IPS DF 4.7 (cell line): Measurements from ENCODE around the gene CLN6.
"Not testable (repeated sequence)": the region's sequence is repeated elsewhere in the genome, so short reads cannot be mapped to it uniquely, and the experiment has no call there.

Experiments used
- DNase-seq: peaks from one replicate; pipeline ENCODE4 v3.0.0-alpha.2; 2013; ENCODE audit warnings: low spot score; ENCODE audit errors: extremely low read depth

CLN6 gene

GRCh38 chr15:68224108-68224507 lies 5.4 kb downstream of the CLN6 start:
- no peak for DNase-seq

- DNase-seq: no peak
Measured at GRCh38 chr15:68223171-68223570, 6.4 kb downstream of the CLN6 start.

GRCh38 chr15:68222432-68222743 lies 7.1 kb downstream of the CLN6 start:
- DNase-seq: not testable (repeated sequence)

GRCh38 chr15:68221530-68222431 lies 7.7 kb downstream of the CLN6 start:
- not testable (repeated sequence) for DNase-seq

GRCh38 chr15:68220967-68221366 lies 8.6 kb downstream of the CLN6 start:
- DNase-seq: no peak

GRCh38 chr15:68220489-68220888 lies 9.0 kb downstream of the CLN6 start:
- DNase-seq: no peak

- no peak for DNase-seq
Measured at GRCh38 chr15:68218847-68219798, 10.4 kb downstream of the CLN6 start.

GRCh38 chr15:68218331-68218730 lies 11.2 kb downstream of the CLN6 start:
- DNase-seq: no peak

GRCh38 chr15:68217341-68217740 lies 12.2 kb downstream of the CLN6 start:
- DNase-seq: no peak

GRCh38 chr15:68214838-68215254 lies 14.7 kb downstream of the CLN6 start:
- DNase-seq: no peak

GRCh38 chr15:68213991-68214837 lies 15.3 kb downstream of the CLN6 start:
- DNase-seq: no peak

- DNase-seq: not testable (repeated sequence)
Measured at GRCh38 chr15:68213491-68213845, 16.1 kb downstream of the CLN6 start.

- no peak for DNase-seq
Measured at GRCh38 chr15:68211656-68212320, 17.7 kb downstream of the CLN6 start.

- no peak for DNase-seq
Measured at GRCh38 chr15:68210821-68211655, 18.5 kb downstream of the CLN6 start.

GRCh38 chr15:68210409-68210756 lies 19.1 kb downstream of the CLN6 start:
- DNase-seq: no peak

- DNase-seq: no peak
Measured at GRCh38 chr15:68209735-68210408, 19.7 kb downstream of the CLN6 start.

- no peak for DNase-seq
Measured at GRCh38 chr15:68209272-68209671, 20.3 kb downstream of the CLN6 start.

GRCh38 chr15:68208636-68209240 lies 20.8 kb downstream of the CLN6 start:
- DNase-seq: no peak

GRCh38 chr15:68208136-68208535 lies 21.4 kb downstream of the CLN6 start:
- no peak for DNase-seq
